Limb (tissue), 2 donors: ENCODE results near the gene PBOV1.

ENCODE experiments used
- DNase-seq, 2 donors: peaks; one replicate each; pipeline ENCODE4 v3.0.0-alpha.2; 2016; ENCODE audit errors: extremely low spot score in 2 of 2

PBOV1 gene

GRCh38 chr6:138218449-138218848, at the start of gene PBOV1:
TSS of gene PBOV1 (minus strand) at chr6:138218491. CDS start at chr6:138218395, 96 bp downstream.
- no peak for DNase-seq

DNA sequence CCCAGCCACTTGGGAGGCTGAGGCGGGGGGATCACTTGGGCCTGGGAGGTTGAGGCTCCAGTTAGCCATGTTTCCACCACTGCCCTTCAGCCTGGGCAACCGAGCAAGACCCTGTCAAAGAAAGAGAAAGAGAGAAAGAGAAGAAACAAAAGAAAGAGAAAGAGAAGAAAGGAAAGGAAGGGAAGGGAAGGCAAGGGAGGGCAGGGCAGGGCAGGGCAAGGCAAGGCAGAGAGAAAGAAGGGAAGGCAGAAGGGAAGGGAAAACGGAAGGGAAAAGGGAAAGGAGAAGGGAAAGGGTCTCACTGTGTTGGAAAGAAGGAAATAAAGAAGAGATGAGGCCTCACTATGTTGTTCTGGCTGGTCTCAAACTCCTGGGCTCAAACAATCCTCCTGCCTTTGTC, 47.8 kb upstream of the PBOV1 start:
- DNase-seq: no peak

DNA sequence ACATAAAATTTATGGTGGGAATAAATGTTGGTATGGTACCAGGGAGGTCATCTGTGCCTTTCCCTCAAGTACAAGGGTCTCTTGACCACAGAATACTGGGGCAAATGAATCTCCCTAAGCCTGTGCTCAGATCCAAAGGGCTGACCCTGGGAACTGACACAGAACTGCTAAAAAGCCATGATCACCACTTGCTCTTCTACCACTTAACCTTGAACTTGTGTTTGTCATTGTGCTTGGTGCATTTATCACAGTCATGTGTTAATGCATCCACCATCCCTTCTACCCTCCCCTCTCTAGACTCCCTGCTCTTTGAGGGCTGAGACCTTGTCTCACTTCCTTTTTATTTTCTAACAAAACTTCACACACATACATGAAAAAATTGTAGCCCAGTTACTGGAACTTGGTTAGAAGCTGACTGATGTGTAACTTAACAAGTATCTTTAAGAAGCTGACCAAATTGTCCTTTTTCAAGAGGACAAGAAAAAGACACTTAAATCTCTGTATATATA, 46.1 kb upstream of the PBOV1 start:
- DNase-seq: no peak

GRCh38 chr6:138263963-138264362, 45.7 kb upstream of the PBOV1 start:
- no peak for DNase-seq

- no peak for DNase-seq
Measured at GRCh38 chr6:138261116-138261780, 43.0 kb upstream of the PBOV1 start.

GRCh38 chr6:138258991-138259390, 40.7 kb upstream of the PBOV1 start:
- no peak for DNase-seq

- DNase-seq: no peak
Measured at GRCh38 chr6:138258197-138258596, 39.9 kb upstream of the PBOV1 start.

DNA sequence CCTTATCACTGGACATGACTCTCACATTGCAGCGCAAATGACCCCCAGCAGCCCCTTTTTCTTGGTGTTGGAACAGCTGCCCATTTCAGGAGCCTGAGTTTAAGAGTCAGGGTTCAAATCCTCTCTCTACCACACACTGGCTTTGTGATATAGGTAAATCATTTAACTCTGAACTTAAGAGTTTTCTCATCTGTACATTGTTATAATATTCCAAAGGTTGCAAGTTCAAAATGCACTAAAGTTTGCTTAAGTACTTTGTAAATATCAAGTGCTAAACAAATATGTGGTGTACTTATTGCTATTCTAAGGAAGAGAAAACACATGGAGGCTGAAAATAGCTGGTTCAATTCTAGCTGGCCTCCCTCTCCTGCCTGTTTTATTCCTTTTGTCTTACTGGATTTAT, 39.3 kb upstream of the PBOV1 start:
- DNase-seq: no peak

DNA sequence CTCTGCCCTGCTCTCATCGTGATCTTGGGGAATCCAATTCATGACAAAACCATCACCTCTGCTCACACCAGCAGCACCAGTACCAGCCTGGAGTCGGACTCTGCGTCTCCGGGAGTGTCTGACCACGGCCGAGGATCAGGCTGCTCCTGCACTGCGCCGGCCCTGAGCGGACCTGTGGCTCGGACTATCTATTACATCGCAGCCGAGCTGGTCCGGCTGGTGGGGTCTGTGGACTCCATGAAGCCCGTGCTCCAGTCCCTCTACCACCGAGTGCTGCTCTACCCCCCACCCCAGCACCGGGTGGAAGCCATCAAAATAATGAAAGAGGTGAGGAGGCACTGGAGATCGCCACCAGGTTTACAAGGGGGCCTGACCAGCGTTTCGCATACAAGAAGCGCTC, 37.2 kb upstream of the PBOV1 start:
- no peak for DNase-seq

DNA sequence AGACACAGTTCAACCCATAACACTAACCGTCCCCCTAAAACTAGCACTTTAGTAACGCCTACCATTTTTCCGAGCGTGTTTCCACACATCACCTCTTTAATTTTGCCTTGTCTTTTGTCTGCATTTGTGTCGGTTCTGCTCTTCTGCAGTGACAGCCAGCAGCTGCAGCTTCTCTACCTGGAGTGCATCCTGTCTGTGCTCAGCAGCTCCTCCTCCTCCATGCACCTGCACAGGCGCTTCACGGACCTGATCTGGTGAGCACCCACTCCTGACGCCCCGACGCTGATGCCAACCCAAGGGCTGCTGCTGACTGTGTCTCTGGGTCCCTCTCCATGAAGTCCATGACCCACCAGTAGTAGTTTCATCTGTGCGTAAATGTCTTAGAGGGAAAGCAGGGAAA, 35.4 kb upstream of the PBOV1 start:
- no peak for DNase-seq

GRCh38 chr6:138250513-138251247, 32.4 kb upstream of the PBOV1 start:
- DNase-seq: no peak

GRCh38 chr6:138250053-138250452, 31.8 kb upstream of the PBOV1 start:
- DNase-seq: no peak

GRCh38 chr6:138248878-138249277, 30.6 kb upstream of the PBOV1 start:
- DNase-seq: no peak

- DNase-seq: no peak
Measured at GRCh38 chr6:138248011-138248410, 29.7 kb upstream of the PBOV1 start.

- no peak for DNase-seq
Measured at GRCh38 chr6:138246650-138247440, 28.6 kb upstream of the PBOV1 start.

DNA sequence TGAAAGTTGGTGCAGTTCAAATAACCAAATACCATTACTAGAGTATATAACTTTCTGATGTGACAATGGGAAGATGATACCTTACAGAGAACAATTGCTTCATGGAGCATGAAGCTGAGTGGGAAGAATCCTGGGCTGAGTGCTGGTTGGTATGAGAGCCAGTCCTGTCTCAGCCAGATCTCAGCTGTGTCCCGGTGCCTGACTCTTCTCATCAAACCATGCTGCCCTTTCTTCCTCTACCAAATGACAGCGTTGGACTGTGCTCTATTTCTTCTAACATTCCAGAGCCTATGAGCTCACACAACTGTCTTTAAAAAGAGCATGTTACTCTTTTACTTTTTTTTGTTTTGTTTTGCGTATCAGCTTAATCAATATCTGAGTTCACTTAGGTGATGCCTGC, 27.5 kb upstream of the PBOV1 start:
- no peak for DNase-seq

DNA sequence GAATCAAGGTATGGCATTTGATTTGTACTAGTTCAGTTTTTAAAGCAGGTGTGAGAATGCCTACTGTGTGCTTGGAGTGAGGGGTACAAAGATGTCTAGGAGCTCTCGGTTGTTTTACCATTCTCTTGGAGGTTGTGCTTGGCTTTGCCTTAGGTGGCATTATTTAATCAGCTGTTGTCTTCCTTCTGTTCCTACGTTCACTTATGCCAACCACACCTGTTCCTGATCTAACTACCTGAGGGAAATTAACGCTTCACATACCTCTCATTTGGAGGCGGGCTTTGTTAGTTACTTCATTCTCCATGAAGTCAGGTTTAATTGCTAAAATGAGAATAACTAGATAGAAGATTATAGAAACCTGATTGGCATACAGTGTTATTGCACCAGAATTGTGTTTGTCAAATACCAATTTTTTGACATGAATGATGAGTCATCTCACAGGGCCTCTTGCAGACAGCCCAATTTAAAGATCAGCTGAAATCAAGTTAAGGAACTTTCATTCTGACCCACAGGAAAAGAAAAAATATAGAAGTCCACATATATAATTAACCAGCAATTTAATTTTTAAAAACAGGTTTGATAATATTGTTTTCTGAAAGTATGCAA, 24.8 kb upstream of the PBOV1 start:
- DNase-seq: no peak

DNA sequence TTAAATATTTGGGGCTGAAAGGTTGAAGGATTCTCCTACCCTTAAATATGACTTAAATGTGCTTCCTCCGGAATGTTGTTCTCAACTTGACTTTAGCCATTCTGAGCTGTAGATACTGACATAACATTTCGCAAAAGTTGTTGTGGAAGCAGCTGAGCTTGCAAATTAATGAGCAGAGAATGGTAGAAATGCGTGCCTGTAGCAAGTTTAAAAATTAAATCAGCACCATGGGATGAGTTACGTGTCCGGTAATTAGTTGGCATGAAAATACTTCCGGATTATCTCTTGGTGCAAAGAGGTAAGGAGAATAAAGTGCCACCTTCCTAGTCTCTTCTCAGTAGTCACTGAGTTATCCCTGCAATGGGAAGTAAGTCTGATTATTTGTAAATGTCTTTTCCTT, 23.6 kb upstream of the PBOV1 start:
- no peak for DNase-seq

DNA sequence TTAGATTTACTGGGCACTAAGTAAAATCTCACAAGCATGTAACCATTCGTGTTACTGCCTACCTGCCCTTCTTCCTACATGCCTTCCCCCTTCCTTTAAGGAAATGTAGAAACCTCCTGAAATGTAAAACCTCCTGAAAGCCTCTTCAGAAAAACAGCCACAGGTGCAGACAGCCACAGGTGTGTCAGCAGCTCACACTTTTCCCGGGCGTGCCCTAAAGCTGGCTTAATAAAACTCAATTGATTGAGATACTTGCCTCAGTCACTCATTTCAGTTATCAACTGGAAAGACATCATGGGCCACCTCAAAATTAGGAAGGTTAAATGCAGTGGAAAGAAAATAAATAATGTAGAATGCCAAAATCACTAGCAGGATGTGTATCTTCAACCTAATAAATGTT, 23.1 kb upstream of the PBOV1 start:
- DNase-seq: no peak

GRCh38 chr6:138240476-138241245, 22.4 kb upstream of the PBOV1 start:
- DNase-seq: no peak

DNA sequence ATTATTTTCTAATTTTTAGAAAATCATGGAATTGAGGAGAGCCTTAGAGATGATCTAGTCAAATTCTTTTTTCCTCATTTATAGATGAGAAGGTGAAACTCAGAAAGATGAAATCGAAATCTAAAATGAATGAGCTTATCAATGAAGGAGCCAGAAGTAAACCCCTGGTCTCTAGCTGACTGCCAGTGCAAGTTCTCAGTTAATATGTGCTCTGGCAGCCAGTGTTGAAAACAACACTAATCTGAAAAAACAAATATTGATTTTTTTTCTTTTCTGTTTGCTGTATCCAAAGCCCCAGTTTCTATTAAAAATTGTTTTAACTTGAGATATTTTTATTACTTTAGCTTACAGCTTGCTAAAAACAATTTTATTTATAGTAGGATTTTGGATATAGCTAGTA, 21.5 kb upstream of the PBOV1 start:
- DNase-seq: no peak
